ENCODE data around the gene ADPGK. TPM values are rescaled to one million over a fixed set of nuclear protein-coding genes. Genes with fewer than 3 reads are reported as not detected.

ADPGK gene
- total and polyA plus RNA-seq, 11 donors, result 7.1 to 31.7 (median 10.4) TPM

- DNase-seq (no peak), ATAC-seq (no peak)
- Histone ChIP-seq H3K4me3 (no peak overlapping the region), H3K4me1 (peaks cover 0 to 15% (median 0%) of the 10 kb centered on the region in 12 donors), H3K36me3 (no peaks in the 10 kb centered on the region), H3K27ac (no peak overlapping the region), H3K27me3 (peaks cover 0 to 27% (median 5%) of the 10 kb centered on the region in 9 donors), H3K9me3 (no peaks in the 10 kb centered on the region)
- intact Hi-C loops (cut with DNase I), result loop anchor here in 1 of 10 donors (10.0 kb wide), 1 partner anchor 482 kb away; no protein-coding TSS in a partner anchor
- TF ChIP-seq CTCF (IDR thresholded peaks at IDR 0.05) (no peak), POLR2A (IDR thresholded peaks at IDR 0.05) (no peak)
- WGBS, 4 donors, result 65 to 81% (median 75%) methylated on average over 2 of the region's 2 CpGs
These were observed 8.9 kb upstream of the ADPGK start for GRCh38 chr15:72792431-72792830.

- intact Hi-C loops (cut with DNase I), result loop anchor here in 1 of 10 donors (10.0 kb wide), 1 partner anchor 484 kb away; no protein-coding TSS in a partner anchor
- WGBS, 4 donors, result 36 to 86% (median 82%) methylated on average over 1 of the region's 1 CpG
These were observed 6.8 kb upstream of the ADPGK start for GRCh38 chr15:72790302-72790910.

GRCh38 chr15:72787526-72787925, 4.0 kb upstream of the ADPGK start:
- Histone ChIP-seq H3K27me3 (peaks cover 0 to 7% (median 0%) of the 10 kb centered on the region in 9 donors), H3K4me1 (peaks cover 0 to 12% (median 9%) of the 10 kb centered on the region in 12 donors), H3K4me3 (no peak overlapping the region), H3K36me3 (no peaks in the 10 kb centered on the region), H3K9me3 (no peaks in the 10 kb centered on the region), H3K27ac (no peak overlapping the region)
- no peak for TF ChIP-seq CTCF (IDR thresholded peaks at IDR 0.05)
- DNase-seq (no peak), ATAC-seq (no peak)
- intact Hi-C loops (cut with DNase I), result loop anchor here in 5 of 10 donors (5.0 to 10.0 kb wide), 4 partner anchors 267 to 487 kb away; partner anchors contain the start of gene NEO1 (in 1 of the 5)
- 70 to 88% (median 73%) methylated on average over 1 of the region's 1 CpG for WGBS, 4 donors

More at GRCh38 chr15:72790302-72790910, 6.8 kb upstream of the ADPGK start:
- Histone ChIP-seq H3K4me1 (peaks cover 0 to 5% (median 0%) of the 10 kb centered on the region in 12 donors), H3K27me3 (peaks cover 0 to 14% (median 0%) of the 10 kb centered on the region in 9 donors), H3K36me3 (no peaks in the 10 kb centered on the region), H3K4me3 (no peak overlapping the region), H3K9me3 (no peaks in the 10 kb centered on the region), H3K27ac (no peak overlapping the region)
- no peak for DNase-seq
- no peak for TF ChIP-seq CTCF (IDR thresholded peaks at IDR 0.05)
- no peak for TF ChIP-seq POLR2A (IDR thresholded peaks at IDR 0.05)
- no peak for ATAC-seq

- Histone ChIP-seq H3K27ac (peak overlapping the region in 1 of 12 donors; percentile 56), H3K4me3 (no peak overlapping the region), H3K4me1 (peaks cover 0 to 19% (median 16%) of the 10 kb centered on the region in 12 donors), H3K9me3 (no peaks in the 10 kb centered on the region), H3K27me3 (peaks cover 0 to 7% (median 0%) of the 10 kb centered on the region in 9 donors), H3K36me3 (no peaks in the 10 kb centered on the region)
- TF ChIP-seq POLR2A (IDR thresholded peaks at IDR 0.05) (no peak), CTCF (IDR thresholded peaks at IDR 0.05) (no peak)
- intact Hi-C loops (cut with DNase I), result loop anchor here in 5 of 10 donors (5.0 to 10.0 kb wide), 4 partner anchors 268 to 488 kb away; partner anchors contain the start of gene NEO1 (in 1 of the 5)
- 80 to 87% (median 84%) methylated on average over 8 of the region's 8 CpGs for WGBS, 4 donors
- DNase-seq (no peak), ATAC-seq (no peak)
These were observed 3.3 kb upstream of the ADPGK start for GRCh38 chr15:72786676-72787345.

All from heart left ventricle (tissue), 16 donors.